K562 (cell line): Measurements from ENCODE around the gene ARG1. TPM values are rescaled to one million over a fixed set of nuclear protein-coding genes. Genes with fewer than 3 reads are reported as not detected.

Experiments
- ATAC-seq: fragments of 200-7000 bp; cut with Tn5 transposase; 3 replicates; pipeline ENCODE4 v1.9.1; 2020; ENCODE audit warnings: moderate library complexity
- BruUV-seq: library from RNA; stranded (reverse); fragments of 400-500 nt; replicated peaks from 2 replicates; lab custom pipeline; 2021; lab: Mats Ljungman, UMichigan
- CTCF ChIA-PET: fragments of 300-600 bp; formaldehyde crosslinking; extraction: SDS; loops from one replicate; lab custom pipeline; 2021; ENCODE audit warnings: low intra/inter-chr PET ratio; lab: Yijun Ruan, JAX
- POLR2A ChIA-PET: fragments of 300-600, 350-650 bp; sonication (Branson Sonifier 250); formaldehyde crosslinking; extraction: SDS; loops from one replicate; lab custom pipeline; 2021; ENCODE audit warnings: antibody characterized with exemption, inconsistent platforms; lab: Yijun Ruan, JAX
- DNase-seq, 4 experiments: peaks; one replicate each; pipeline versions ENCODE4 v3.0.0 to v3.0.0-alpha.2; 2011 to 2018; ENCODE audit warnings: low spot score in 3 of 4, mixed read lengths in 3 of 4; ENCODE audit errors: extremely low read depth in 1 of 4
- FAIRE-seq: peaks from 2 replicates; lab custom pipeline; 2011; peaks lifted over from hg19 to GRCh38; lab: Jason Lieb, UNC
- H2AFZ ChIP-seq: 2 replicates; pipeline ENCODE4 v1.6.0; 2011; ENCODE audit warnings: low read depth, low read length, control low read depth, inconsistent platforms
- H3K27ac ChIP-seq: fragments of 200-600 bp; 3 replicates; pipeline ENCODE4 v1.8.0; 2011; ENCODE audit warnings: low read depth, mild to moderate bottlenecking, control low read depth, inconsistent platforms, low read length, moderate library complexity, mixed read lengths; ENCODE audit errors: extremely low read depth
- H3K27me3 ChIP-seq, 2 experiments: fragments of 300-600 bp in 1 of 2; 2 replicates in 1 of 2; 3 replicates in 1 of 2; pipeline versions ENCODE4 v1.6.0 to v1.8.0; 2011; ENCODE audit warnings: inconsistent platforms in 2 of 2, low read length in 2 of 2, mild to moderate bottlenecking in 1 of 2, mixed read lengths in 1 of 2, moderate library complexity in 1 of 2; ENCODE audit not compliant: control insufficient read depth in 2 of 2, insufficient read depth in 2 of 2
- H3K36me3 ChIP-seq: fragments of 300-600 bp; 3 replicates; pipeline ENCODE4 v1.8.0; 2011; ENCODE audit warnings: mild to moderate bottlenecking, low read length, inconsistent platforms; ENCODE audit not compliant: control insufficient read depth, insufficient read depth
- H3K4me1 ChIP-seq, 2 experiments: fragments of 200-600 bp in 1 of 2; replicated peaks in 1 of 2; 2 replicates in 1 of 2; 3 replicates in 1 of 2; pipeline versions ENCODE4 v1.5.1 to v1.8.0; 2011; ENCODE audit warnings: inconsistent platforms in 2 of 2, low read length in 2 of 2, mild to moderate bottlenecking in 1 of 2, mixed read lengths in 1 of 2, moderate library complexity in 1 of 2; ENCODE audit not compliant: control insufficient read depth in 2 of 2, insufficient read depth in 2 of 2
- H3K4me2 ChIP-seq: 2 replicates; pipeline ENCODE4 v1.6.1; 2011; ENCODE audit warnings: low read length, control low read depth, inconsistent platforms, mixed read lengths; ENCODE audit not compliant: insufficient read depth
- H3K4me3 ChIP-seq: fragments of 200-600 bp; sonication (generic), shearing (Covaris generic); 2 replicates; pipeline ENCODE4 v1.5.1; 2016; ENCODE audit warnings: control low read depth, inconsistent platforms
- H3K79me2 ChIP-seq: fragments of 200-600 bp; 3 replicates; pipeline ENCODE4 v1.8.0; 2011; ENCODE audit warnings: low read length, inconsistent platforms; ENCODE audit not compliant: control insufficient read depth, insufficient read depth
- H3K9ac ChIP-seq, 2 experiments: 2 replicates each; pipeline versions ENCODE4 v1.6.0 to v1.6.1; 2011; ENCODE audit warnings: low read depth in 2 of 2, low read length in 2 of 2, control low read depth in 1 of 2, inconsistent platforms in 1 of 2, mild to moderate bottlenecking in 1 of 2, mixed read lengths in 1 of 2; ENCODE audit not compliant: insufficient read depth in 1 of 2
- H3K9me1 ChIP-seq: one replicate; pipeline ENCODE4 v1.6.0; 2011; ENCODE audit warnings: inconsistent platforms, mild to moderate bottlenecking, low read length, moderate library complexity; ENCODE audit not compliant: control insufficient read depth, insufficient read depth
- H3K9me3 ChIP-seq: replicated peaks from 2 replicates; pipeline ENCODE4 v1.5.1; 2011; ENCODE audit warnings: low read depth, low read length, inconsistent platforms; ENCODE audit not compliant: control insufficient read depth, insufficient read depth
- H4K20me1 ChIP-seq: replicated peaks from 2 replicates; pipeline ENCODE4 v1.6.1; 2011; ENCODE audit warnings: low read length, inconsistent platforms, mixed read lengths; ENCODE audit not compliant: control insufficient read depth, insufficient read depth
- HNRNPH1 ChIP-seq: fragments of 200-400 bp; formaldehyde crosslinking; optimal IDR thresholded peaks from 2 replicates; pipeline ENCODE3; 2017; ENCODE audit warnings: low read depth, mild to moderate bottlenecking, low read length, moderate library complexity
- SAFB2 ChIP-seq: fragments of 200-400 bp; formaldehyde crosslinking; IDR thresholded peaks from 2 replicates; pipeline ENCODE4 v1.6.1; 2018; ENCODE audit warnings: borderline replicate concordance, low read length, low read depth, moderate library complexity; ENCODE audit not compliant: severe bottlenecking
- ZNF592 ChIP-seq: fragments of 450-650 bp; IDR thresholded peaks from 2 replicates; pipeline ENCODE4 v1.6.1; 2017; ENCODE audit warnings: antibody characterized with exemption, mild to moderate bottlenecking
- in situ Hi-C: fragments of 300-500 bp; cut with MboI; formaldehyde crosslinking; loops from 4 replicates; pipeline ENCODE4 v1.15.0; 2018; ENCODE audit warnings: inconsistent platforms, mixed read lengths
- intact Hi-C: fragments of 100-400 bp; cut with micrococcal nuclease; formaldehyde crosslinking; loops from 2 replicates; pipeline ENCODE4 v1.14.2; 2022
- polyA plus RNA-seq, 8 experiments: library from polyadenylated mRNA; depleted of rRNA in 4 of 8; stranded (reverse) in 5 of 8; unstranded in 3 of 8; fragments of >200 nt; fragmentation: Nextera tagmentation in 2 of 8; fragmentation: Illumina TruSeq in 1 of 8; extraction: Ambion mirVana in 2 of 8; extraction: Trizol in 1 of 8; gene quantifications; 2 replicates each; pipeline versions ENCODE4 v1.2.1 to v1.2.3, GENCODE V29; 2011 to 2014; ENCODE audit warnings: inconsistent platforms in 1 of 8, missing spikeins in 1 of 8
- total RNA-seq, 7 experiments: library from RNA; depleted of rRNA in 6 of 7; stranded (reverse); fragments of >200 nt in 6 of 7; fragmentation: Illumina TruSeq in 2 of 7; extraction: Trizol in 2 of 7; gene quantifications; 2 replicates each; pipeline versions ENCODE4 v1.2.1 to v1.2.3, GENCODE V29; 2011 to 2021; ENCODE audit warnings: low replicate concordance in 1 of 7
- TF ChIP-seq, protein P1 (sequence below): fragments of 450-650 bp; conservative IDR thresholded peaks from 2 replicates; pipeline ENCODE4 v1.6.1; 2016; ENCODE audit warnings: missing genetic modification characterization, low read depth, mild to moderate bottlenecking, control low read depth, missing compliant biosample characterization
- TF ChIP-seq, protein P2 (sequence below): sonication (generic); formaldehyde crosslinking; IDR thresholded peaks from 2 replicates; pipeline ENCODE4 v1.8.0; 2022; ENCODE audit warnings: missing genetic modification reagents, mild to moderate bottlenecking, moderate library complexity, borderline replicate concordance

ARG1 gene
- total and polyA plus RNA-seq, 9 of the 15 experiments (the other 6 are each of a cell fraction or from before 2014, with no cell fraction given), result 0.03 to 0.20 (median 0.08) TPM; not detected in 3

- H3K4me2 ChIP-seq, result no peak overlapping the region
- no peak for TF ChIP-seq HNRNPH1
- TF ChIP-seq, protein P1, sequence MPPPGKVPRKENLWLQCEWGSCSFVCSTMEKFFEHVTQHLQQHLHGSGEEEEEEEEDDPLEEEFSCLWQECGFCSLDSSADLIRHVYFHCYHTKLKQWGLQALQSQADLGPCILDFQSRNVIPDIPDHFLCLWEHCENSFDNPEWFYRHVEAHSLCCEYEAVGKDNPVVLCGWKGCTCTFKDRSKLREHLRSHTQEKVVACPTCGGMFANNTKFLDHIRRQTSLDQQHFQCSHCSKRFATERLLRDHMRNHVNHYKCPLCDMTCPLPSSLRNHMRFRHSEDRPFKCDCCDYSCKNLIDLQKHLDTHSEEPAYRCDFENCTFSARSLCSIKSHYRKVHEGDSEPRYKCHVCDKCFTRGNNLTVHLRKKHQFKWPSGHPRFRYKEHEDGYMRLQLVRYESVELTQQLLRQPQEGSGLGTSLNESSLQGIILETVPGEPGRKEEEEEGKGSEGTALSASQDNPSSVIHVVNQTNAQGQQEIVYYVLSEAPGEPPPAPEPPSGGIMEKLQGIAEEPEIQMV, result no peak
- TF ChIP-seq, protein P2, sequence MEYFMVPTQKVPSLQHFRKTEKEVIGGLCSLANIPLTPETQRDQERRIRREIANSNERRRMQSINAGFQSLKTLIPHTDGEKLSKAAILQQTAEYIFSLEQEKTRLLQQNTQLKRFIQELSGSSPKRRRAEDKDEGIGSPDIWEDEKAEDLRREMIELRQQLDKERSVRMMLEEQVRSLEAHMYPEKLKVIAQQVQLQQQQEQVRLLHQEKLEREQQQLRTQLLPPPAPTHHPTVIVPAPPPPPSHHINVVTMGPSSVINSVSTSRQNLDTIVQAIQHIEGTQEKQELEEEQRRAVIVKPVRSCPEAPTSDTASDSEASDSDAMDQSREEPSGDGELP (CRISPR knock-in tag), result no peak
- no peak for TF ChIP-seq ZNF592
- no peak for TF ChIP-seq SAFB2
- ChIA-PET POLR2A (no interaction called here), CTCF (no interaction called here)
- no peaks in the 10 kb centered on the region for H3K9me3 ChIP-seq
- H3K36me3 ChIP-seq, result no peaks in the 10 kb centered on the region
- no TSS peak for BruUV-seq
- H3K9ac ChIP-seq, result no peak overlapping the region
- H3K4me1 ChIP-seq, result no peaks in the 10 kb centered on the region
- in situ Hi-C loops, result no loop called here
- H2AFZ ChIP-seq, result no peak overlapping the region
- FAIRE-seq, result no peak
- H4K20me1 ChIP-seq, result no peaks in the 10 kb centered on the region
- intact Hi-C loops, result no loop called here
- H3K27me3 ChIP-seq, result peaks cover 0 to 4% of the 10 kb centered on the region in 2 experiments; a peak in 2 of 5 replicates
- no peaks in the 10 kb centered on the region for H3K9me1 ChIP-seq
- no peak for ATAC-seq
- H3K27ac ChIP-seq, result no peak overlapping the region
- H3K79me2 ChIP-seq, result no peaks in the 10 kb centered on the region
- DNase-seq, result no peak
- H3K4me3 ChIP-seq, result no peak overlapping the region
Observed at GRCh38 chr6:131555992-131556391, 17.0 kb upstream of the ARG1 start.
